ENCODE data around the gene UBE2V1.

GRCh38 chr20:50121858-50122271 lies 8.9 kb upstream of the UBE2V1 start:
- no peak for TF ChIP-seq CTCF (CRISPR knock-in tag; IDR thresholded peaks at IDR 0.05)
- TF ChIP-seq CBX5 (CRISPR knock-in tag; IDR thresholded peaks at IDR 0.05; ENCODE audit: borderline replicate concordance), result no peak
